Naive thymus-derived CD8-positive, alpha-beta T cell (primary cell): ENCODE results near the gene ARID1B. TPM values are rescaled to one million over a fixed set of nuclear protein-coding genes. Genes with fewer than 3 reads are reported as not detected.

Experiments
- ATAC-seq, 2 donors: fragments of 150-1000 bp; cut with Tn5 transposase in 1 of 2; sonication (Bioruptor Pico), chemical (Tn5 transposase) in 1 of 2; 1 replicate in 1 of 2; 2 replicates in 1 of 2; pipeline ENCODE4 v1.10.0; 2021; ENCODE audit warnings: mild to moderate bottlenecking in 2 of 2, moderate library complexity in 2 of 2
- POLR2A ChIA-PET: fragments of 350-600 bp; sonication (Branson Sonifier 250); formaldehyde crosslinking; loops from one replicate; lab custom pipeline; 2021; ENCODE audit warnings: antibody characterized with exemption; lab: Charles Lee
- DNase-seq, 10 donors: peaks; one replicate each; pipeline versions ENCODE4 v3.0.0 to v3.0.0-alpha.2; 2020 to 2022
- H3K27ac Mint-ChIP-seq, 10 donors: one replicate each; pipeline ENCODE4 v1.8.0; 2020 to 2022; ENCODE audit warnings: mild to moderate bottlenecking in 10 of 10, mixed read lengths in 10 of 10, moderate library complexity in 4 of 10, inconsistent platforms in 1 of 10
- H3K27me3 Mint-ChIP-seq, 5 donors: one replicate each; pipeline ENCODE4 v1.8.0; 2021 to 2022; ENCODE audit warnings: mixed read lengths in 5 of 5
- H3K36me3 Mint-ChIP-seq, 3 donors: one replicate each; pipeline ENCODE4 v1.8.0; 2020 to 2022; ENCODE audit warnings: mixed read lengths in 3 of 3, mild to moderate bottlenecking in 2 of 3, inconsistent platforms in 1 of 3
- H3K4me1 Mint-ChIP-seq, 4 donors: one replicate each; pipeline ENCODE4 v1.8.0; 2021 to 2022; ENCODE audit warnings: mixed read lengths in 4 of 4
- H3K4me3 Mint-ChIP-seq, 10 donors: one replicate each; pipeline ENCODE4 v1.8.0; 2020 to 2022; ENCODE audit warnings: mild to moderate bottlenecking in 10 of 10, mixed read lengths in 10 of 10, moderate library complexity in 6 of 10, inconsistent platforms in 1 of 10
- H3K9me3 Mint-ChIP-seq, 9 donors: one replicate each; pipeline ENCODE4 v1.8.0; 2020 to 2022; ENCODE audit warnings: mixed read lengths in 9 of 9, mild to moderate bottlenecking in 3 of 9, inconsistent platforms in 1 of 9, moderate library complexity in 1 of 9
- polyA plus RNA-seq, 3 donors: library from polyadenylated mRNA; unstranded; fragments of 300-500 nt; fragmentation: Illumina TruSeq; gene quantifications; one replicate each; pipeline ENCODE4 v1.2.3, GENCODE V29; 2021
- total RNA-seq, 8 experiments: library from RNA in 2 of 8; stranded (reverse) in 2 of 8; gene quantifications; one replicate each; pipeline ENCODE4 v1.2.3 and lab custom pipeline; 2021 to 2026

The ARID1B gene
- total and polyA plus RNA-seq, 5 experiments from 2014 or later, result 9.0 to 122 (median 18.6) TPM

DNA sequence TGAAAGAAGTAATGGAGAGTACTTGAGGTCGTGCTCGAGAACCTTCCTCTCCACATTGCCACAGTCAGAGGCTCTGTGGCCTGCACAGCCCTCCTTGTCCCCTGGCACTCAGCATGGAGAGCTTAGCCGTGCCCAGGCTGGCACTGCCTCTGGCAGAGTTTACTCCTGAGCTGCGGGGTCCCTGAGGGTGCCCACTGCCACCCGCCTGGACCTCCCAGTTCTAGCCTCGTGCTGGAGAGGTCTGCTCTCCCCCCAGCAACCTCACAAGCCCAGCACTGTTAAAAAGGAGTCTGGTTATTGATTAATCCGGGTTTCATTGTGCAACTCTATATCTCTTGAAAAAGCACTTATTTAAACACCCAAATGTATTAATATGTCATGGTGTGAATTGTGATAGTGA is 319.3 kb downstream of the ARID1B start:
- no peaks in the 10 kb centered on the region for H3K9me3 Mint-ChIP-seq
- peak overlapping the region in 5 of 10 donors; percentile 22 to 79 (median 56) for H3K27ac Mint-ChIP-seq
- DNase-seq (no peak), ATAC-seq (no peak)
- peaks cover 0 to 35% (median 0%) of the 10 kb centered on the region in 3 donors for H3K36me3 Mint-ChIP-seq
- peaks cover 26 to 61% (median 50%) of the 10 kb centered on the region in 4 donors for H3K4me1 Mint-ChIP-seq
- H3K4me3 Mint-ChIP-seq, result no peak overlapping the region
- H3K27me3 Mint-ChIP-seq, result no peaks in the 10 kb centered on the region
- POLR2A ChIA-PET, result no interaction called here

DNA sequence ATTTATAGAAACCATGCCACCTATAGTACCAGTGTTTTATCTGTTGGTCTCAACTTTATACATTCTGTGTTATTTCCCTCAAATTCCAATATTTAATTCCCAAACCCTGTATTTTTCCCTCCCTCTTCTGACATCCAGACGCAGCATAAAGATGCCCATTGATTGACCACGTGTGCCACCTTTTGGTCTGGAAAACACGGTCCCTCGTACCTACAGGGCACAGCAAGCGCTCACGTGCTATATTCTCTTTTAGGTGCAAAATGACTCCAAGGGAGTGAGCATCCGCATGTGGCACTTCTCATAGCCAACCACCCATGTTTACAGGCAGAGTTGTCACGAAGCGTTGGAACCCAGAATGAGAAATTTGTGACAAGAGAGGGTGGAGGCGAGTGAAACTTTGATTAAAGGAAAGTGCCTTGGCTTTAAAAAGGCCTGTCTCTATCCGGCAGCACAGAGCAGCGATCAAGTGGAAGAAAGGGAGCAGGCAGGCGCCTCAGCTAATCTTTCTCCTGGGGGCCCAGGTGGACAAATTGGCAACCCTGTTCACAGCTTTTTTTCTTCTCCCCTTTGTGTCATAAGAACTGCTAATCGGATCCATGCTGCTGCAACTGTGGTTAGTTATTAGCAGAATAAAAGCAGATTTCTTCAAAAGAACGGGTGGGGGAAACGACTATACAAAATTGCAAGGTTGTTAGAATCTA is 320.2 kb downstream of the ARID1B start:
- H3K27me3 Mint-ChIP-seq, result no peaks in the 10 kb centered on the region
- no peak overlapping the region for H3K4me3 Mint-ChIP-seq
- DNase-seq (no peak), ATAC-seq (no peak)
- no peaks in the 10 kb centered on the region for H3K9me3 Mint-ChIP-seq
- H3K36me3 Mint-ChIP-seq, result peaks cover 0 to 34% (median 0%) of the 10 kb centered on the region in 3 donors
- H3K27ac Mint-ChIP-seq, result peak overlapping the region in 4 of 10 donors; percentile 4 to 69 (median 35)
- H3K4me1 Mint-ChIP-seq, result peaks cover 26 to 67% (median 53%) of the 10 kb centered on the region in 4 donors
- POLR2A ChIA-PET, result no interaction called here

DNA sequence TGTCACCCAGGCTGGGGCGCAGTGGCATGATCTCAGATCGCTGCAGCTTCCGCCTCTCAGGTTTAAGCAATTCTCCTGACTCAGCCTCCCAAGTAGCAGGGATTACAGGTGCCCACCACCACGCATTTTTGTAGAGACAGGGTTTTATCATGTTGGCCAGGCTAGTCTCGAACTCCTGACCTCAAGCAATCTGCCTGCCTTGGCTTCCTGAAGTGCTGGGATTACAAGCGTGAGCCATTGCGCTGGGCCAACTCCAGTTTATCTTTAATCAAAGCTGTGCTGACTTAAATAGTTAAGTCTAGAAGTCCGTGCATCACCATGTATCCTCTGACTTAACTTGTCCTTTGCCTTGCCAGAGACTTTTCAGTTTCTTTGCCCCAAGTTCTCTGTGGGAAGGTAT is 321.8 kb downstream of the ARID1B start:
- Mint-ChIP-seq H3K27ac (peak overlapping the region in 3 of 10 donors; percentile 40 to 77 (median 55)), H3K27me3 (no peaks in the 10 kb centered on the region), H3K36me3 (peaks cover 0 to 29% (median under 1%) of the 10 kb centered on the region in 3 donors), H3K9me3 (no peaks in the 10 kb centered on the region), H3K4me3 (no peak overlapping the region), H3K4me1 (peaks cover 19 to 57% (median 47%) of the 10 kb centered on the region in 4 donors)
- no peak for ATAC-seq
- POLR2A ChIA-PET, result no interaction called here
- DNase-seq, result no peak

DNA sequence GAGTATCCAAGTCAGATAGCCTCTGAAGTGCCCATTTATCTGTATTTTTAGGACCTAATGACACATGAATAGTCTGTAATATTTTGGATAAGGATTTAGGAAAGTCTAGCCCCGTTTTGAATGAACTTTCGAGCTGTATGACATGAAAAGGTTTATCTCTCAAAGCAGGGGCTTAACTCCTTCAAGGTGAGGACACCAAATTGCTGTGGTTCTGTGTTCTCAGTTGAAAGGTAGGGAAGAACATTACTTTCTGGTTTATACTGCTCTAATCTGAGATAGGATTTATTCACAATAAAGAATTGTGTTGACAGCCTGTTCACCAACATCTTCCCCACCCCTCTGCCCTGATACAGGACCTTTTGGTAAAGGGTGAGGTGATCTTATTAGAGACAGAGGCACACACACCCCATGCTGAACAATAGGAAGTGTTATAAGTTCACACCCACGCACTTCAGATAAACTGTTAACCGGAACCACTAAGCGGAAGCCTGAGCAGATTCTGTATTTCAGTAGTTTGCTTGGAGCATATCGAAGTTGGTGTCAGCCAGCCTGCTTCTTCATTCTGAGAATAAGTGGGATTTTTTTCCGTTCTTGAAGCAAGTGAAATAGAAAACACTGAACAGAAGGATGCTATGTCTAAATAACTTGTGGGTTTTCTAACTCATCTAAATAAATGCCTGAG is 322.9 kb downstream of the ARID1B start:
- peak; percentile 95 to 97 for ATAC-seq
- peaks cover 0 to 33% (median 5%) of the 10 kb centered on the region in 3 donors for H3K36me3 Mint-ChIP-seq
- peak overlapping the region; percentile 25 to 91 (median 80) for H3K27ac Mint-ChIP-seq
- peak in 8 of 10 donors; percentile 2 to 53 (median 28) for DNase-seq
- H3K27me3 Mint-ChIP-seq, result no peaks in the 10 kb centered on the region
- POLR2A ChIA-PET, result no interaction called here
- H3K4me3 Mint-ChIP-seq, result peak overlapping the region in 9 of 10 donors; percentile 33 to 80 (median 67)
- H3K4me1 Mint-ChIP-seq, result peaks cover 18 to 57% (median 43%) of the 10 kb centered on the region in 4 donors
- no peaks in the 10 kb centered on the region for H3K9me3 Mint-ChIP-seq

DNA sequence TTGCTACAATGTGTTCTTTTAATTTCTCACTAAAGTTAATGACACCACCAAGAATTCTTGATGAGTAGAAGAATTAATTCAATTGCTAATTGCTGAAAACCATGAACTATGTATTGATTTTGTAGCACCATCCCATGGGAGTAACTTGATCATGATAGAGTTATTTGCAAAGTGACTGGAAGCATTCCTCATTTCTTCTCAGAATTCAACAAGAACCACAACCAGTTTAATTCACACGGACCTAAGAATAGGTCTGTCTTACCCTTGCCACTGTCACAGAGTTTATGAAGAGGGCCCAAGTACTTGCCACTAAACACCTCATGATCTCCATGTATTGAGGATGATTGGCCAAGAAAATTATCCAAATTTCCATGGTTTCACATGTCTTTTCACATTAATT is 324.0 kb downstream of the ARID1B start:
- peak overlapping the region in 1 of 10 donors; percentile 77 for H3K27ac Mint-ChIP-seq

DNA sequence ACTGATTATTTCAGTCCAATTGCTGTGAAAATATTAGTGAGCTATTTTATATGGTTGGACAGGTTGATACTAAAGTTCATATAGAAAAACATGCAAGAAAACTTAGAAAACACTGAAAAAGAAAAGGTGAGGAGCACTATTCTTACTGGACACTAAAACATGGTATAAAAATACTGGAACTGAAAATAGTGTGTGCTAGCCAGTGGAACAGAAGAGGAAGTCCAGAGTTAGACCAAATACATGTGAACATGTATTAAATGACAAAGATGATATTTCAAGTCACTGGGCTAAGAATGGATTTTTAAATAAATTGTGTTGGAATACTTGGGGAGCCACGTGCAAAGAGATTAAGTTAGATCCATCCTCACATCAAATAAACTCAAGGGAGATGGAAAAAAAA is 327.6 kb downstream of the ARID1B start:
- POLR2A ChIA-PET, result no interaction called here
- DNase-seq (no peak), ATAC-seq (no peak)
- Mint-ChIP-seq H3K36me3 (peaks cover 0 to 27% (median 5%) of the 10 kb centered on the region in 3 donors), H3K4me3 (no peak overlapping the region), H3K9me3 (no peaks in the 10 kb centered on the region), H3K27ac (peak overlapping the region in 3 of 10 donors; percentile 0 to 48 (median 3)), H3K27me3 (no peaks in the 10 kb centered on the region), H3K4me1 (peaks cover 20 to 59% (median 40%) of the 10 kb centered on the region in 4 donors)

More for the DNA sequence above, 324.0 kb downstream of the ARID1B start:
- Mint-ChIP-seq H3K4me1 (peaks cover 19 to 59% (median 44%) of the 10 kb centered on the region in 4 donors), H3K9me3 (no peaks in the 10 kb centered on the region), H3K36me3 (peaks cover 0 to 34% (median 5%) of the 10 kb centered on the region in 3 donors), H3K27me3 (no peaks in the 10 kb centered on the region), H3K4me3 (no peak overlapping the region)
- POLR2A ChIA-PET, result no interaction called here
- ATAC-seq (no peak), DNase-seq (no peak)

DNA sequence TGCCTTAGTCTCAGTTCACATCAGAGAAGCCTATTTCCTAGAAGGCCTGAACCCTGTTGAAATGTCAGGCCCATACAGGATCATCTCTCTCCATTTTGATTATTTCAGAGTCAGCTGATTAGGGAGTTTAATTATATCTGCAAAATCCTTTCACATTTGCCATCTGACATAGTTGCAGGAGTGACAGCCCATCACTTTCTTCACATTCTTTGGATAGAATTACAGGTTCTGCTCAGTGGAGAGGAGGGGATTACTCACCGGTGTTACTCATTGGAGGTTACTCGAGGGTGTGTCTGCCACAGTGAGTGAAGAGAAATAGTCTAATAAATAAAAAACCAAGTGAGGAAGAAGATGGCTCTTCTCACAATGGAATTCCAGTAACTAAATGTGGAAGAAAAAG is 329.3 kb downstream of the ARID1B start:
- H3K36me3 Mint-ChIP-seq, result peaks cover 0 to 42% (median 10%) of the 10 kb centered on the region in 3 donors
- POLR2A ChIA-PET, result no interaction called here
- no peak overlapping the region for H3K27ac Mint-ChIP-seq
- H3K4me3 Mint-ChIP-seq, result no peak overlapping the region
- H3K4me1 Mint-ChIP-seq, result peaks cover 16 to 42% (median 23%) of the 10 kb centered on the region in 4 donors
- ATAC-seq (no peak), DNase-seq (no peak)
- H3K27me3 Mint-ChIP-seq, result no peaks in the 10 kb centered on the region
- H3K9me3 Mint-ChIP-seq, result no peaks in the 10 kb centered on the region

DNA sequence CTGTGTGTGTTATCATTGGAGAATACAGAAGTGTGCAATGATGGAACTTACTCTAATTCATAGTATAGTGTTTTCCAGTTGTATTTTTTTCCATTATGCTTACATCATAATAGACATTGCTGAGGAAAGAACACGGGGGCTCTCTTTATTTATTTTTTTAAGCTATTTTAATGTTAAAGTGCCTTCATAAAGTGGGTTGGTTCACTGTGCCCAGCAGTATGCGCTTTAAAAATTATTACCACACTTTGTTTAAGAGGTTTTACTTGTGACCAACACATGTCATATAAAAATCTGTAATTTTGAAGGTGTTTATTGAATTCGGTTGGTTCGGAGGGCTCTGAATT is 330.4 kb downstream of the ARID1B start:
- Mint-ChIP-seq H3K4me1 (peaks cover 16 to 36% (median 24%) of the 10 kb centered on the region in 4 donors), H3K27ac (peak overlapping the region in 2 of 10 donors; percentile 2 to 25), H3K36me3 (peaks cover 0 to 46% (median 16%) of the 10 kb centered on the region in 3 donors), H3K4me3 (no peak overlapping the region), H3K27me3 (no peaks in the 10 kb centered on the region), H3K9me3 (no peaks in the 10 kb centered on the region)
- POLR2A ChIA-PET, result no interaction called here
- no peak for ATAC-seq
- no peak for DNase-seq

DNA sequence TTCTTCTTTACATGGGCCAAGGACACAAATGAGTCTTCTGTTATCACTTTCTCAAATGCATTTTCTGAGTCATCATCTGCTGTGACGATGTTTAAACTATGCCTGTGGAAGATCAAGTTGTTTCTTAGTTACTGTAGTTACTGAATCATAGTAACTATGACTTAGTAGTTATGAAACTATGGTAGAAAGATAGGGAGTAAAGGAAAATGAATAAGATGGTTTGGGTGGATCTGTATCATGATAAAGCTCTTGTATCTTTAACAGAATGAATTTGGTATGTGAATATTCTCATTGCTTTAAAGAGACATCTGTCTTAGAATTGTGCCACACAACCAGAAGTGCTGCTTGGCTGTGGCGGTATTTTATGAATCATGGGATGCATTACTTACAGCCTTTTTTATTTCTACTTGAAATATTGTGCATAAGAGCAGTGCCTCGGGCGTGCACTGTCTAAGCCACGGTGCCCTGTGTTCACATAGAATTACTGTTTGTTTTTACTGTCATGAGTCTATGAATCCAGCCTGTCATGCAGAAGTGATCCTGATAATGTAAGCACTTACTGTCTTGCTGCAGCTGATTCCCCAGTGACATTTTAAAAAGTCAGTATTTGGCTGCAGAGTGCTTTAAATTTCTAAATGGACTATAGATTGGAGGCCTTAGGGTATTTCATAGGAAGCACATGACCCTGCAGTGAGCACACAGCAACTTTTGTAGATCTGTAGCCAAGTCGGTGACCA is 330.9 kb downstream of the ARID1B start:
- no peak for DNase-seq
- Mint-ChIP-seq H3K27ac (peak overlapping the region in 3 of 10 donors; percentile 2 to 25 (median 11)), H3K4me3 (no peak overlapping the region), H3K4me1 (peaks cover 16 to 36% (median 24%) of the 10 kb centered on the region in 4 donors), H3K9me3 (no peaks in the 10 kb centered on the region), H3K27me3 (no peaks in the 10 kb centered on the region), H3K36me3 (peaks cover under 1 to 46% (median 16%) of the 10 kb centered on the region in 3 donors)
- ATAC-seq, result no peak
- POLR2A ChIA-PET, result no interaction called here

DNA sequence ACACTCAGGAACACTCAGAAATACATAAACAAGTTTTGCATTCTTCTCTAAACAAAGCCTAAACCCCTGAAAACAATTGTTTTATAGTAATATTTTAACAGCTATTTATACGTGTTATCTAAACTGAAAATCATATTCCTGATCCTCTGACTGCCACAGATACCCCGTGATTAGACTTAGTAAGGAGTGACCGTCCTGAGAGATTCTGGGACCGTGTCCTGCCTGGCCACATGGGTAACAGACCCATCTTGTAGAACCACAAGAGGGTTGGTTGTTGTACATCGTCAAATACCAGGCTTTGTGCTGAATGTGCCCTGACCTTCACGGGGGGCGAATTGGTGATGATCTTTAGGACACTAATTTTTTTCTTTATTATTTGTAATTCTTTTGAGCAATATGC is 331.7 kb downstream of the ARID1B start:
- POLR2A ChIA-PET, result no interaction called here
- Mint-ChIP-seq H3K9me3 (no peaks in the 10 kb centered on the region), H3K4me3 (no peak overlapping the region), H3K27ac (peak overlapping the region in 1 of 10 donors; percentile 32), H3K4me1 (peaks cover 18 to 32% (median 24%) of the 10 kb centered on the region in 4 donors), H3K27me3 (no peaks in the 10 kb centered on the region), H3K36me3 (peaks cover 4 to 49% (median 21%) of the 10 kb centered on the region in 3 donors)
- no peak for DNase-seq
- ATAC-seq, result no peak

DNA sequence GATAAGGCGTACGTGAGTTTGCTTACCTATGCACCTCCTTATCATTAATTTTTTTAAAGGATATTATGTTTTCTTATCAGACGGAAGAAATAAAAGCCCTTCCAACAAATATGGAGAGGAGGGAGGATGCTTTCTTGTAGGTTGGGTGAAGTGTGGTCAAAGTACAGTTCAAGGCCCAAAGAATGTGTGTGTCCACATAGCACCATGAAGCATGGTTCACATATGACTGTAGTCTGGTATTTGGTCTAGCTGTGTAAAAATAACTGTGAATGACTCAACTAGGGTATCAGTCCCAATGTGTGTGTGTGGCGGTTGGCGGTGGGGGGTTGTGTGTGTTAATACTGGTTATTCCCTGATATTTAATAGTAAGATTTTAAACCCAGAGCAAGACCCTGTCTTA is 333.4 kb downstream of the ARID1B start:
- H3K4me1 Mint-ChIP-seq, result peaks cover 17 to 22% (median 19%) of the 10 kb centered on the region in 4 donors
- peaks cover 4 to 49% (median 23%) of the 10 kb centered on the region in 3 donors for H3K36me3 Mint-ChIP-seq
- H3K27ac Mint-ChIP-seq, result no peak overlapping the region
- no peak overlapping the region for H3K4me3 Mint-ChIP-seq
- POLR2A ChIA-PET, result no interaction called here
- H3K9me3 Mint-ChIP-seq, result no peaks in the 10 kb centered on the region
- DNase-seq (no peak), ATAC-seq (no peak)
- H3K27me3 Mint-ChIP-seq, result no peaks in the 10 kb centered on the region

DNA sequence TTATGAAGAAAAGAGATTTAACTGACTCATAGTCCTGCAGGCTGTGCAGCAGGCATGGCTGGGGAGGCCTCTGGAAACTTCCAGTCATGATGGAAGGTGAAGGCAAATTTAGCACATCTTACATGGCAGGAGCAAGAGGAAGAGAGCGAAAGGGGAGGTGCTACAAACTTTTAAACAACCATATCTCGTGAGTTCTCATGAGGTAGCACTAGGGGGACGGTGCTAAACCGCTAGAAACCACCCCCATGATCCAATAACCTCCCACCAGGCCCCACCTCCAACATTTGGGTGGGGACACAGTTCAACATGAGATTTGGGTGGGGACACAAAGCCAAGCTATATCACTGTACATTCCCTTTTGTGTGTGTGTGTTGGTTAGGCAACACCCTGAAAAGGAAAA is 336.2 kb downstream of the ARID1B start:
- peak overlapping the region in 1 of 10 donors; percentile 26 for H3K27ac Mint-ChIP-seq

More for the DNA sequence above, 336.2 kb downstream of the ARID1B start:
- ATAC-seq (no peak), DNase-seq (no peak)
- Mint-ChIP-seq H3K4me1 (peaks cover 0 to 9% (median 7%) of the 10 kb centered on the region in 4 donors), H3K4me3 (no peak overlapping the region), H3K36me3 (peaks cover 4 to 52% (median 23%) of the 10 kb centered on the region in 3 donors), H3K9me3 (no peaks in the 10 kb centered on the region), H3K27me3 (no peaks in the 10 kb centered on the region)
- POLR2A ChIA-PET, result no interaction called here
